CD4-positive, alpha-beta memory T cell (primary cell): Measurements from ENCODE around the gene SLC25A31. TPM values are rescaled to one million over a fixed set of nuclear protein-coding genes. Genes with fewer than 3 reads are reported as not detected.

Experiments
- CTCF ChIA-PET: fragments of 350-600 bp; sonication (Branson Sonifier 250); formaldehyde crosslinking; loops from one replicate; lab custom pipeline; 2021; ENCODE audit warnings: inconsistent platforms; ENCODE audit not compliant: partially characterized antibody; lab: Charles Lee
- POLR2A ChIA-PET: fragments of 350-600 bp; sonication (Branson Sonifier 250); formaldehyde crosslinking; loops from one replicate; lab custom pipeline; 2021; ENCODE audit not compliant: partially characterized antibody; lab: Charles Lee
- DNase-seq, 5 donors: peaks; one replicate each; pipeline versions ENCODE4 v3.0.0 to v3.0.0-alpha.2; 2020 to 2022; ENCODE audit warnings: mixed read lengths in 1 of 5
- H3K27ac ChIP-seq: one replicate; pipeline ENCODE4 v1.7.0; 2013; ENCODE audit warnings: low read depth, low read length
- H3K27me3 ChIP-seq: 2 replicates; pipeline ENCODE4 v1.7.0; 2013; ENCODE audit warnings: mild to moderate bottlenecking, low read length, moderate library complexity; ENCODE audit not compliant: insufficient read depth
- H3K36me3 ChIP-seq: 2 replicates; pipeline ENCODE4 v1.7.0; 2013; ENCODE audit warnings: mild to moderate bottlenecking, low read length, moderate library complexity; ENCODE audit not compliant: insufficient read depth
- H3K4me1 ChIP-seq: 2 replicates; pipeline ENCODE4 v1.7.0; 2013; ENCODE audit warnings: mild to moderate bottlenecking, low read length, moderate library complexity; ENCODE audit not compliant: insufficient read depth
- H3K4me3 ChIP-seq, 2 donors: one replicate each; pipeline ENCODE4 v1.7.0; 2013; ENCODE audit warnings: low read length in 2 of 2, mild to moderate bottlenecking in 1 of 2
- H3K9me3 ChIP-seq, 2 donors: one replicate each; pipeline ENCODE4 v1.7.0; 2013; ENCODE audit warnings: low read length in 2 of 2, control low read depth in 1 of 2; ENCODE audit not compliant: control insufficient read depth in 1 of 2
- H3K27ac Mint-ChIP-seq, 7 donors: one replicate each; pipeline ENCODE4 v1.8.0; 2020 to 2021; ENCODE audit warnings: mixed read lengths in 7 of 7, mild to moderate bottlenecking in 6 of 7, inconsistent platforms in 3 of 7, moderate library complexity in 3 of 7
- H3K27me3 Mint-ChIP-seq, 2 donors: one replicate each; pipeline ENCODE4 v1.8.0; 2020 to 2021; ENCODE audit warnings: mixed read lengths in 2 of 2
- H3K36me3 Mint-ChIP-seq, 2 donors: one replicate each; pipeline ENCODE4 v1.8.0; 2020 to 2021; ENCODE audit warnings: mixed read lengths in 2 of 2, inconsistent platforms in 1 of 2, mild to moderate bottlenecking in 1 of 2
- H3K4me1 Mint-ChIP-seq, 4 donors: one replicate each; pipeline ENCODE4 v1.8.0; 2020 to 2021; ENCODE audit warnings: mixed read lengths in 4 of 4, mild to moderate bottlenecking in 1 of 4
- H3K4me3 Mint-ChIP-seq, 8 donors: one replicate each; pipeline ENCODE4 v1.8.0; 2020 to 2021; ENCODE audit warnings: mixed read lengths in 8 of 8, mild to moderate bottlenecking in 7 of 8, moderate library complexity in 6 of 8, inconsistent platforms in 3 of 8
- H3K9me3 Mint-ChIP-seq, 8 donors: one replicate each; pipeline ENCODE4 v1.8.0; 2020 to 2021; ENCODE audit warnings: mixed read lengths in 8 of 8, mild to moderate bottlenecking in 5 of 8, inconsistent platforms in 3 of 8, moderate library complexity in 1 of 8
- intact Hi-C: fragments of 100-400 bp; cut with micrococcal nuclease; formaldehyde crosslinking; loops from one replicate; pipeline ENCODE4 v1.15.1; 2023
- polyA plus RNA-seq, 2 donors: library from polyadenylated mRNA; unstranded; fragments of 300-500 nt; fragmentation: Illumina TruSeq; gene quantifications; one replicate each; pipeline ENCODE4 v1.2.3, GENCODE V29; 2021
- total RNA-seq, 2 experiments: library from RNA; stranded (reverse); gene quantifications; one replicate each; pipeline ENCODE4 v1.2.3, GENCODE V29; 2021

The SLC25A31 gene
- total and polyA plus RNA-seq, 4 experiments from 2014 or later: not detected

DNA sequence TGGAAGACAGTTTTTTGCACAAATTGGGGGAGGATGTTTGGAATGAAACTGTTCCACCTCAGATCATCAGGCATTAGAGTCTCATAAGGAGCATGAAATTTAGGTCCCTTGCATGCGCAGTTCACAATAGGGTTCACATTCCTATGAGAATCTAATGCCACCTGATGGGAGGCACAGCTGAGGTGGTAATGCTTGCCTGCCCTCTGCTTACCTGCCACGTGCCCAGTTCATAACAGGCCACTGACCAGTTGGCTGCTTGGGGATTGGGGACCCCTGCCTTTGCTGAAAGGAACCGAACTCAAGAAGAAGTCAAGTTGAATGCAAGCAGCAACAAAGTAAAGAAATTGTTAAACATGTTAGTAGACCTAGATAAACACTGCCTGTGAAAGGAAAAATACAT, 47.3 kb downstream of the SLC25A31 start:
- Histone ChIP-seq H3K27ac (no peak overlapping the region), H3K4me3 (no peak overlapping the region), H3K27me3 (peaks cover 11% of the 10 kb centered on the region), H3K36me3 (no peaks in the 10 kb centered on the region), H3K4me1 (peaks cover 3% of the 10 kb centered on the region), H3K9me3 (no peaks in the 10 kb centered on the region)
- ChIA-PET CTCF (no interaction called here), POLR2A (no interaction called here)
- no peaks in the 10 kb centered on the region for H3K36me3 Mint-ChIP-seq
- no peak for DNase-seq
- H3K4me1 Mint-ChIP-seq: peaks cover 5 to 13% (median 9%) of the 10 kb centered on the region in 4 donors
- H3K4me3 Mint-ChIP-seq: no peak overlapping the region
- H3K9me3 Mint-ChIP-seq: peaks cover 0 to 2% (median 0%) of the 10 kb centered on the region in 8 donors
- intact Hi-C loops: no loop called here
- H3K27ac Mint-ChIP-seq: no peak overlapping the region
- H3K27me3 Mint-ChIP-seq: peaks cover 35 to 48% of the 10 kb centered on the region in 2 donors

GRCh38 chr4:127778102-127778501, 47.9 kb downstream of the SLC25A31 start:
- H3K9me3 ChIP-seq: no peaks in the 10 kb centered on the region
- peaks cover 0 to 2% (median 0%) of the 10 kb centered on the region in 8 donors for H3K9me3 Mint-ChIP-seq
- no peaks in the 10 kb centered on the region for H3K36me3 Mint-ChIP-seq
- no peak overlapping the region for H3K27ac ChIP-seq
- no peak overlapping the region for H3K27ac Mint-ChIP-seq
- peaks cover 9% of the 10 kb centered on the region for H3K4me1 ChIP-seq
- no peaks in the 10 kb centered on the region for H3K36me3 ChIP-seq
- H3K4me3 ChIP-seq: no peak overlapping the region
- H3K27me3 ChIP-seq: peaks cover 12% of the 10 kb centered on the region
- H3K4me3 Mint-ChIP-seq: no peak overlapping the region
- CTCF ChIA-PET: no interaction called here
- POLR2A ChIA-PET: no interaction called here
- H3K27me3 Mint-ChIP-seq: peaks cover 39 to 54% of the 10 kb centered on the region in 2 donors
- peaks cover 7 to 20% (median 14%) of the 10 kb centered on the region in 4 donors for H3K4me1 Mint-ChIP-seq
- intact Hi-C loops: no loop called here
- no peak for DNase-seq

GRCh38 chr4:127780598-127780997, 50.4 kb downstream of the SLC25A31 start:
- Mint-ChIP-seq H3K27ac (no peak overlapping the region), H3K4me1 (peaks cover 10 to 24% (median 17%) of the 10 kb centered on the region in 4 donors), H3K9me3 (peaks cover 0 to 2% (median 0%) of the 10 kb centered on the region in 8 donors), H3K27me3 (peaks cover 46 to 58% of the 10 kb centered on the region in 2 donors), H3K4me3 (peak overlapping the region in 7 of 8 donors; percentile 29 to 84 (median 71)), H3K36me3 (no peaks in the 10 kb centered on the region)
- ChIA-PET CTCF (no interaction called here), POLR2A (no interaction called here)
- no peaks in the 10 kb centered on the region for H3K36me3 ChIP-seq
- no peak overlapping the region for H3K27ac ChIP-seq
- peaks cover 11% of the 10 kb centered on the region for H3K4me1 ChIP-seq
- no peak for DNase-seq
- peaks cover 16% of the 10 kb centered on the region for H3K27me3 ChIP-seq
- intact Hi-C loops: loop anchor here (5.0 kb wide), 1 partner anchor 187 kb away; the partner anchor contains the start of genes ABHD18 and MFSD8
- H3K9me3 ChIP-seq: no peaks in the 10 kb centered on the region
- no peak overlapping the region for H3K4me3 ChIP-seq

GRCh38 chr4:127781300-127782024, 51.3 kb downstream of the SLC25A31 start:
- Histone ChIP-seq H3K36me3 (no peaks in the 10 kb centered on the region), H3K4me1 (peaks cover 11% of the 10 kb centered on the region), H3K27me3 (peaks cover 16% of the 10 kb centered on the region), H3K9me3 (no peaks in the 10 kb centered on the region), H3K4me3 (peak overlapping the region in 1 of 2 donors; percentile 57), H3K27ac (no peak overlapping the region)
- Mint-ChIP-seq H3K4me3 (peak overlapping the region; percentile 71 to 96 (median 87)), H3K27ac (peak overlapping the region in 2 of 7 donors; percentile 29 to 66), H3K36me3 (no peaks in the 10 kb centered on the region), H3K27me3 (peaks cover 42 to 55% of the 10 kb centered on the region in 2 donors), H3K9me3 (peaks cover 0 to 2% (median 0%) of the 10 kb centered on the region in 8 donors), H3K4me1 (peaks cover 10 to 24% (median 17%) of the 10 kb centered on the region in 4 donors)
- ChIA-PET CTCF (no interaction called here), POLR2A (no interaction called here)
- intact Hi-C loops: loop anchor here (5.0 kb wide), 1 partner anchor 186 kb away; the partner anchor contains the start of genes ABHD18 and MFSD8
- peak in 3 of 5 donors; percentile 6 to 8 (median 8) for DNase-seq

DNA sequence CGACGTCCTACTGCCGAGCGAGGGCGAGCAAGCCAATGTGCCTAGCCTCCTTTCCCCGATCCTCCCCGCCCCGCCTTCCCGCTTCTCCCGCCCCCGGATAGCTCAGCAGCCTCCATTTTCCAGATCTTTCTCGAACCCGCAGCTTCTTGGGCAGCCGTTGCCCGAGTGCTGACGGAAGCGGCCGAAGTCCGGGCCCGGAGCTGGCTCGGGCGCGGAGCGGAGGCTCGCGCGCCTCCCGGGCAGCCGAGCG, 51.8 kb downstream of the SLC25A31 start:
- H3K9me3 ChIP-seq: no peaks in the 10 kb centered on the region
- no peak overlapping the region for H3K27ac Mint-ChIP-seq
- H3K4me1 ChIP-seq: peaks cover 11% of the 10 kb centered on the region
- POLR2A ChIA-PET: no interaction called here
- H3K9me3 Mint-ChIP-seq: peaks cover 0 to 2% (median 0%) of the 10 kb centered on the region in 8 donors
- no peaks in the 10 kb centered on the region for H3K36me3 Mint-ChIP-seq
- peak overlapping the region; percentile 49 to 96 (median 90) for H3K4me3 Mint-ChIP-seq
- H3K27ac ChIP-seq: no peak overlapping the region
- H3K27me3 ChIP-seq: peaks cover 16% of the 10 kb centered on the region
- no peak for DNase-seq
- H3K4me1 Mint-ChIP-seq: peaks cover 10 to 24% (median 17%) of the 10 kb centered on the region in 4 donors
- peak overlapping the region; percentile 57 to 81 for H3K4me3 ChIP-seq
- no peaks in the 10 kb centered on the region for H3K36me3 ChIP-seq
- intact Hi-C loops: loop anchor here (5.0 kb wide), 1 partner anchor 185 kb away; the partner anchor contains the start of genes ABHD18 and MFSD8
- H3K27me3 Mint-ChIP-seq: peaks cover 40 to 55% of the 10 kb centered on the region in 2 donors
- CTCF ChIA-PET: no interaction called here

GRCh38 chr4:127782275-127783025, 52.2 kb downstream of the SLC25A31 start, which contains the start of gene HSPA4L:
Gene HSPA4L, plus strand, starts transcription at chr4:127782322. Its CDS starts 229 bp downstream, at chr4:127782551.
- H3K27ac Mint-ChIP-seq: peak within 1 kb of the TSS in 5 of 7 donors; percentile 29 to 89 (median 49)

More at GRCh38 chr4:127782275-127783025, 52.2 kb downstream of the SLC25A31 start, which contains the start of gene HSPA4L:
- DNase-seq: peak; percentile 24 to 34 (median 30)
- Mint-ChIP-seq H3K36me3 (no peaks in the 10 kb centered on the region), H3K4me3 (peak within 1 kb of the TSS; percentile 88 to 96 (median 92)), H3K27me3 (peaks cover 38 to 51% of the 10 kb centered on the region in 2 donors), H3K9me3 (peaks cover 0 to 2% (median 0%) of the 10 kb centered on the region in 8 donors), H3K4me1 (peaks cover 10 to 24% (median 17%) of the 10 kb centered on the region in 4 donors)
- Histone ChIP-seq H3K4me3 (peak within 1 kb of the TSS; percentile 57 to 81), H3K27ac (no peak within 1 kb of the TSS), H3K27me3 (peaks cover 16% of the 10 kb centered on the region), H3K4me1 (peaks cover 11% of the 10 kb centered on the region), H3K36me3 (no peaks in the 10 kb centered on the region), H3K9me3 (no peaks in the 10 kb centered on the region)
- intact Hi-C loops: loop anchor here (5.0 kb wide), 1 partner anchor 185 kb away; the partner anchor contains the start of genes ABHD18 and MFSD8
- POLR2A ChIA-PET: no interaction called here
- CTCF ChIA-PET: no interaction called here
